ENCODE results near the gene KEAP1.

GRCh38 chr19:10517361-10517759 is 14.2 kb upstream of the KEAP1 start, which contains the start of gene S1PR5:
- TF ChIP-seq, protein P1, sequence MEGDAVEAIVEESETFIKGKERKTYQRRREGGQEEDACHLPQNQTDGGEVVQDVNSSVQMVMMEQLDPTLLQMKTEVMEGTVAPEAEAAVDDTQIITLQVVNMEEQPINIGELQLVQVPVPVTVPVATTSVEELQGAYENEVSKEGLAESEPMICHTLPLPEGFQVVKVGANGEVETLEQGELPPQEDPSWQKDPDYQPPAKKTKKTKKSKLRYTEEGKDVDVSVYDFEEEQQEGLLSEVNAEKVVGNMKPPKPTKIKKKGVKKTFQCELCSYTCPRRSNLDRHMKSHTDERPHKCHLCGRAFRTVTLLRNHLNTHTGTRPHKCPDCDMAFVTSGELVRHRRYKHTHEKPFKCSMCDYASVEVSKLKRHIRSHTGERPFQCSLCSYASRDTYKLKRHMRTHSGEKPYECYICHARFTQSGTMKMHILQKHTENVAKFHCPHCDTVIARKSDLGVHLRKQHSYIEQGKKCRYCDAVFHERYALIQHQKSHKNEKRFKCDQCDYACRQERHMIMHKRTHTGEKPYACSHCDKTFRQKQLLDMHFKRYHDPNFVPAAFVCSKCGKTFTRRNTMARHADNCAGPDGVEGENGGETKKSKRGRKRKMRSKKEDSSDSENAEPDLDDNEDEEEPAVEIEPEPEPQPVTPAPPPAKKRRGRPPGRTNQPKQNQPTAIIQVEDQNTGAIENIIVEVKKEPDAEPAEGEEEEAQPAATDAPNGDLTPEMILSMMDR (IDR thresholded peaks at IDR 0.05; ENCODE audit: poor library complexity, severe bottlenecking): no peak
- TF ChIP-seq, protein P2, sequence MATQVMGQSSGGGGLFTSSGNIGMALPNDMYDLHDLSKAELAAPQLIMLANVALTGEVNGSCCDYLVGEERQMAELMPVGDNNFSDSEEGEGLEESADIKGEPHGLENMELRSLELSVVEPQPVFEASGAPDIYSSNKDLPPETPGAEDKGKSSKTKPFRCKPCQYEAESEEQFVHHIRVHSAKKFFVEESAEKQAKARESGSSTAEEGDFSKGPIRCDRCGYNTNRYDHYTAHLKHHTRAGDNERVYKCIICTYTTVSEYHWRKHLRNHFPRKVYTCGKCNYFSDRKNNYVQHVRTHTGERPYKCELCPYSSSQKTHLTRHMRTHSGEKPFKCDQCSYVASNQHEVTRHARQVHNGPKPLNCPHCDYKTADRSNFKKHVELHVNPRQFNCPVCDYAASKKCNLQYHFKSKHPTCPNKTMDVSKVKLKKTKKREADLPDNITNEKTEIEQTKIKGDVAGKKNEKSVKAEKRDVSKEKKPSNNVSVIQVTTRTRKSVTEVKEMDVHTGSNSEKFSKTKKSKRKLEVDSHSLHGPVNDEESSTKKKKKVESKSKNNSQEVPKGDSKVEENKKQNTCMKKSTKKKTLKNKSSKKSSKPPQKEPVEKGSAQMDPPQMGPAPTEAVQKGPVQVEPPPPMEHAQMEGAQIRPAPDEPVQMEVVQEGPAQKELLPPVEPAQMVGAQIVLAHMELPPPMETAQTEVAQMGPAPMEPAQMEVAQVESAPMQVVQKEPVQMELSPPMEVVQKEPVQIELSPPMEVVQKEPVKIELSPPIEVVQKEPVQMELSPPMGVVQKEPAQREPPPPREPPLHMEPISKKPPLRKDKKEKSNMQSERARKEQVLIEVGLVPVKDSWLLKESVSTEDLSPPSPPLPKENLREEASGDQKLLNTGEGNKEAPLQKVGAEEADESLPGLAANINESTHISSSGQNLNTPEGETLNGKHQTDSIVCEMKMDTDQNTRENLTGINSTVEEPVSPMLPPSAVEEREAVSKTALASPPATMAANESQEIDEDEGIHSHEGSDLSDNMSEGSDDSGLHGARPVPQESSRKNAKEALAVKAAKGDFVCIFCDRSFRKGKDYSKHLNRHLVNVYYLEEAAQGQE (IDR thresholded peaks at IDR 0.05; ENCODE audit: borderline replicate concordance): no peak
- TF ChIP-seq RAD21 (conservative IDR thresholded peaks at IDR 0.05) (no peak), TAF1 (IDR thresholded peaks at IDR 0.05; ENCODE audit: low read depth) (no peak), SMC3 (conservative IDR thresholded peaks at IDR 0.05; ENCODE audit: poor library complexity) (no peak), EZH2 (IDR thresholded peaks at IDR 0.05; ENCODE audit: borderline replicate concordance, insufficient read depth, low read length, poor library complexity, severe bottlenecking) (no peak), MXI1 (conservative IDR thresholded peaks at IDR 0.05; ENCODE audit: poor library complexity, severe bottlenecking) (no peak), EP300 (conservative IDR thresholded peaks at IDR 0.05; ENCODE audit: poor library complexity, severe bottlenecking) (no peak), POLR2AphosphoS5 (IDR thresholded peaks at IDR 0.05) (no peak)

All from neural cell (in vitro differentiated cells).